ENCODE measurements around the gene PMEPA1.
A peak's percentile ranks its signal among the peaks of the same experiment; 100 is the strongest.

Gene PMEPA1

GRCh38 chr20:57709823-57710799 lies at the start of gene PMEPA1:
Gene PMEPA1, minus strand, starts transcription at chr20:57710015. Its CDS starts 433 bp downstream, at chr20:57709582.
- DNase-seq: peak; percentile 98

GRCh38 chr20:57757767-57758166 lies 48.0 kb upstream of the PMEPA1 start:
- DNase-seq: no peak

- DNase-seq: no peak
These were observed 47.1 kb upstream of the PMEPA1 start for GRCh38 chr20:57756921-57757320.

GRCh38 chr20:57756213-57756612 lies 46.4 kb upstream of the PMEPA1 start:
- DNase-seq: no peak

GRCh38 chr20:57755609-57756008 lies 45.8 kb upstream of the PMEPA1 start:
- no peak for DNase-seq

- no peak for DNase-seq
These were observed 44.4 kb upstream of the PMEPA1 start for GRCh38 chr20:57754190-57754589.

- DNase-seq: no peak
These were observed 43.7 kb upstream of the PMEPA1 start for GRCh38 chr20:57753332-57754164.

- DNase-seq: no peak
These were observed 41.6 kb upstream of the PMEPA1 start for GRCh38 chr20:57751411-57751810.

GRCh38 chr20:57749869-57750268 lies 40.1 kb upstream of the PMEPA1 start:
- no peak for DNase-seq

GRCh38 chr20:57749131-57749690 lies 39.4 kb upstream of the PMEPA1 start:
- no peak for DNase-seq

- DNase-seq: peak; percentile 65
These were observed 38.9 kb upstream of the PMEPA1 start for GRCh38 chr20:57748601-57749130.

GRCh38 chr20:57747861-57748481 lies 38.2 kb upstream of the PMEPA1 start:
- no peak for DNase-seq

GRCh38 chr20:57746832-57747404 lies 37.1 kb upstream of the PMEPA1 start:
- DNase-seq: no peak

GRCh38 chr20:57746201-57746600 lies 36.4 kb upstream of the PMEPA1 start:
- DNase-seq: no peak

- DNase-seq: no peak
These were observed 34.4 kb upstream of the PMEPA1 start for GRCh38 chr20:57744206-57744605.

GRCh38 chr20:57743450-57744095 lies 33.8 kb upstream of the PMEPA1 start:
- no peak for DNase-seq

GRCh38 chr20:57742507-57743181 lies 32.8 kb upstream of the PMEPA1 start:
- DNase-seq: no peak

GRCh38 chr20:57738484-57738883 lies 28.7 kb upstream of the PMEPA1 start:
- DNase-seq: no peak

GRCh38 chr20:57738053-57738452 lies 28.2 kb upstream of the PMEPA1 start:
- DNase-seq: no peak

GRCh38 chr20:57737349-57737748 lies 27.5 kb upstream of the PMEPA1 start:
- DNase-seq: no peak

- DNase-seq: no peak
These were observed 27.0 kb upstream of the PMEPA1 start for GRCh38 chr20:57736738-57737347.
